Globus pallidus (tissue), 1 donor: ENCODE measurements around the gene FADS1.

ENCODE experiments used
- DNase-seq: peaks from one replicate; pipeline ENCODE4 v3.0.0-alpha.2; 2015; ENCODE audit warnings: low spot score

Gene FADS1

DNA sequence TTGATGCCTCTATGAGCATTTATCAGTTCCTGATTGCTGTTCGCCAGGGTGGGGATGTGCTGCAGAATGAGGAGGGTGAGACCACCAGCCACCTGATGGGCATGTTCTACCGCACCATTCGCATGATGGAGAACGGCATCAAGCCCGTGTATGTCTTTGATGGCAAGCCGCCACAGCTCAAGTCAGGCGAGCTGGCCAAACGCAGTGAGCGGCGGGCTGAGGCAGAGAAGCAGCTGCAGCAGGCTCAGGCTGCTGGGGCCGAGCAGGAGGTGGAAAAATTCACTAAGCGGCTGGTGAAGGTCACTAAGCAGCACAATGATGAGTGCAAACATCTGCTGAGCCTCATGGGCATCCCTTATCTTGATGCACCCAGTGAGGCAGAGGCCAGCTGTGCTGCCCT lies 21.3 kb downstream of the FADS1 start:
- no peak for DNase-seq

DNA sequence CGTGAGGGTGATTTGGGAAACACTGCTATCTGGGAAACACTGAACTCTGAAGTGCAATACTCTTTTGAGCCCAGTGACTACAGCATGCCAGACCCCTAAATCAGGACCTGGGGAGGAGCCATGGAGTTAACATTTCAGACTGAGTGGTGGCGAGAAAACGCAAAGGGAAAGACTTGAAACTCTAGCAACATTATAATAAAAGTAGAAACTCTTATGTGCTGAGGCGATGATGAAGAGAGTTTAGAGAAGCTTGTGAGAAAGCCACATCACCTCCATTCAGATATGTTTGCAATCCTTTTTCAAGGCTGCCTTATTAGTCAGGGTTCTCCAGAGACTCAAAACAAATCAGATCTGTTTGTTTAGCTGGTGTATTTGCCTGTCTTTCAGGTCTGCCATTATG lies 22.2 kb downstream of the FADS1 start:
- DNase-seq = no peak

DNA sequence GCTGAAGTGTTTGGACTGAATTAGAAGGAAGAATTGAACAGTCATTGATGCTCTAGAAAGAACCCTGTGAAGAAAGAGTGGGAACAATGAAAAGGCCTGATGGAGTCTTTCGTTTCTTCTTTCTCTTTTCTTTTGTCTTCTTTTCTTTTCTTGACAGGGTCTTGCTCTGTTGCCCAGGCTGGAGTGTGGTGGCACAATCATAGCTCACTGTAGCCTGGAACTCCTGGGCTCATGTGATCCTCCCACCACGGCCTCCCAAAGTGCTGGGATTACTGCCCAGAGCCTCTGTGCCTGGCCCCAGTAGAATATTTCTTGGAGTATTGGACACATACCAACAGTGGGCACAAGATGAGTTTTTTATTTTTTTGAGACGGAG lies 23.0 kb downstream of the FADS1 start:
- DNase-seq = no peak

DNA sequence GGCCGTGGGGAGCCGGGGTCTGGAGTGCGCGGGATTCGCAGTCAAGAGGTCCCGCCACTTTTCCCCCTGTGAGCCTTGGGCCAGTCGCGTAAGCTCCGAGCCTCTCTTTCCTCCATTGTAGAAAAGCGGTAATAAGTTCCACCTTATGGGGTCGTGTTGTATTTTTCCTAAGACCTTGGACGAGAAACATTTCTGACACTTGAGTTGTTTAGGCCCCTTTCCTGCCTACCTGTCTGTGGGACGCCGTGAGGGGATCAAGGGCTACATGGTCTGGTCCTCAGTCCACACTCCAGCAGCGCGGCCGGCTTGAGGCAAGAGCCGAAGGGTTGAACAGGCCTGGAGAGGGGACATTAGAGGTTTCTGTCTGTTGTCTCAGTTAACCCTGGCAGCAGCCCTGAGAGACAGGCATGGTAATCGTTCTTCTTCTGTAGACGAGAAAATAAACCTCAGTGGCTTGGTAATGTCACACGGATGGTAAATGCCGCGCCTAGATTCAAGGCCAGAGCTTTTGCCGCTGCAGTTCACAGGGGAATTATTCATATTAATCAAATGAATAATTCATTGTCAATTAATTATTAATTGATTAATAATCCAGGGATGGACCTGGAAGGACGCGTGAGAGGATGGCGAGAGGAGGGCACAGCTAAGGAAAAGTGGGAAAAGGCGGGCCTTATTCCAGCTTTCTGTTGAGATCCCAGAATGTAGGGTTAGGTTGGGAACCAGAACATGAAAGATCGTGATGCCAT lies 23.5 kb downstream of the FADS1 start:
- DNase-seq = no peak

DNA sequence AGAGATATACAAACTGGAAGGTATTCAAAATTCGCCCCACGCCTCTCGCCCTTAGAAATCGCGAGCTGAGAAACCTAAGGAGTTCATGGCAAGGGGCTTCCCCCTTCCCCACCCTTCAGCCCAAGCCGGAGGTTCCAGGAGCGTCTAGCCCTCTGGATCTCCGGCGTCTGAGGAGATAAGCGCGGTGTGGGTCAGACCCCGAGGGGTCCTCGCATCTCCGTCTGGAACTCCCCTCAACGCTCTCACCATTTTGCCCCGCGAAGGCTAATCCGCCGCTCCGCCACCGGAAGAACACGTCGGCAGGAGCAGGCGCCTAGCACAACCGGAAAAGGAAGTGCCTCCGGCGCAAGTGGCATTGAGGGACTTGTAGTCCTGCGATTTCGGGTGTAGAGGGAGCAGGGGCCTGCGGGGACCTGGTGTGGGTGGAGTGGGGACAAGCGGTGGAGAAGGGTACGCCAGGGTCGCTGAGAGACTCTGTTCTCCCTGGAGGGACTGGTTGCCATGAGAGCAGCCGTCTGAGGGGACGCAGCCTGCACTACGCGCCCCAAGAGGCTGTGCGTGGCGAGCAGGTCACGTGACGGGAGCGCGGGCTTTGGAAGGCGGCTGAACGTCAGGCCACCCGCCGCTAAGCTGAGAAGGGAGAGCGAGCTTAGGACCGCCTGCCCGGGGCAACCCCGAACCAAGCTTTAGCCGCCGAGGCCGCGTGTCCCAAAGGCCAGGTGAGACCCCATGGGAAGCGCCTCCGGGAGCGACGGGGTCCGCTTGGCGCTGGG lies 24.3 kb downstream of the FADS1 start, which contains the start of the genes FEN1 and TMEM258:
FEN1 (plus strand) TSS at position 602 of the 773 bp plus-strand sequence. CDS start 2,451 bp downstream, outside the sequence.
TMEM258 (minus strand) TSS at position 290 of the 773 bp plus-strand sequence; CDS start at position 249, 41 bp downstream.
- peak; percentile 95 for DNase-seq

DNA sequence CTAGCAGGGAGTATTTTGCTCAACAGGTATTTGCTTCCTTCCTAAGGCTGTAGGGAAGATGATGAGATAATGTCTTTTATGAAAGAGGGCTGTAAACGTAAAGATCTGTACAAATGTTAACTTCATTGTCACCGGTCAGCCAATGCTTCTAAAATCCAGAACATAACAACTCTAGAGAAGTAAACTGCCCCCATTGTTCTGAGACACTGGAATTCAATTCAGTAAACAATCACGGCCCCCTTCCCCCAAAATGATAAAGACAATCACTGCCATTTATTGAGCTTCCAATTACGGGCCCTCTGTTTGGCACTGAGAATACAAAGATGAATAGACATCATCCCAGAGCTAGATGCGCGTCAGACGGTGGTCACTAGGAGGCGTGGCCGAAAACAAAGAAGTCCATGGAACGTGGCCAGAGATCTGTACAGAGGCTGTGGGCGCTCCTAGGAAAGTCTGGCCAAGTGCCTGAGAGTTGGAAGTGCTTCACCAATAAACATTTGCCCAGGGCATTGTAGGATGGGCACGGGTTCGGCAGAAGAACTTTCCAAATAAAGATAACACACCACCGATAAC lies 25.0 kb downstream of the FADS1 start:
- DNase-seq = peak; percentile 97

DNA sequence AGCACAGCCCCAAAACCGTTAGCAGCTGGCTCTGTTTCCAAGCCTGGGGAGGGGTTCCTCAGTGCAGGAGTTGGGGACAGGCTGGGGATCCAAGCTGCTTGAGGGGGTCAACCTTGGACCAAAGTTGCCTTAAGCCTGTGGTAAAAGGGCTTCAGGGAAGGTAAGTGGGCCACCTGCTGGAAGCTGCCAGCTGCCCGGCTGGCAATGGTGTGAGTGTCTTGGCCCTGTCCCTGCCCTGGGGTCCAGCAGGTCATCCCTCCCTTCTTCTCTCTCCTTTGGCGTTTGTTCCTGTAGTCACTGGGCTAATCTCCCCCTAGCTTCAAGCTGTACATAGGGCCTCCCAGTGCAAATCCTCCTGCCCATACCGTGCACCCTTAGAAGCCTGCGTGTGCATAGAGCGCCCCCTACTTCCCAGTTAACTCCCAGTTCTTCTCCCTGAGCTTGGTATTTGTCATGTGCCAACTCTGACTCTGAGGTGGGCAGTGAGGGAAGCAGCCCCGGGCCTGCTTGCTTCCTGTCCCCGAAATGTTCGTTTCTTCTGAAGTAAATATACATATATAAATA lies 28.8 kb downstream of the FADS1 start:
- DNase-seq = peak; percentile 91

DNA sequence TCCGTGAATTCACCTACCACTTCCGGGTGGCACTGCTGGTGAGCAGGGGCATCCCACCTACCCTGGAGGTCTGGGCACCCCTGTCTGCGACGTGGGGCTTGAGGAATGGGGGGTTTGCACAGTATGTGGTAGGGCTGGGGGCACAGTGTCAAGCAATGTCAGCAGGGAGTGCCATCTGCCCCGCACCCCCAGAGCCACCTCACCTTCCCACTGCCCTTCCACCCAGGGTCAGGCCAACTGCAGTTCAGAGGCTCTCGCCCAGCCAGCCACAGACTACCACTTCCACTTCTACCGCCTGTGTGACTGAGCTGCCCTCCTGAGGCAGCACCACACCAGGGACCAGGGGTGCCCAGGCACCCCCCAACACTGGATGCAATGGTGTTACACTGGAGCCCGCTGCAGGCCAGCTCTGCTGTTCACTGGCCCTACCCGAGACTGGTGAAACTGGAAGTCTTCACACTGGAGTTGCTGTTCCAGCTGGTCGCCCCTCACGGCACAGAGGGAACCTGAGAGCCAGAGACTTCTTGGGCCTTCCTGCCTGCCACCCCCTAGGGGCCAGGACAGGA lies 30.9 kb downstream of the FADS1 start:
- no peak for DNase-seq

DNA sequence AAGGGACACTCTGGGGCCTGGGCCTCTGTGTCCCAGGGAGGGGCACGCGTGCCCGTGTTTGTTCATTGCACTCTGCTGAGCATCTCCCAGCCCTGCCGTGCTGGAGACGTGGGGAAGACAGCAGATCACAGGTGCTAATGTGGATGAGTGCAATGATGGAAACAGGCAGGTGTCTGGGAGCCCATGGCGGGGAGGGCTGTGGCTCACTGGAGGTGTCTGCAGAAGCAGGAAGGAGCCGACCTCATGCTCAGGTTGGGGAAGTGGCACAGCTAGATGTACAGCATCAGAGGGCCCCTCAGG lies 32.3 kb downstream of the FADS1 start:
- no peak for DNase-seq

DNA sequence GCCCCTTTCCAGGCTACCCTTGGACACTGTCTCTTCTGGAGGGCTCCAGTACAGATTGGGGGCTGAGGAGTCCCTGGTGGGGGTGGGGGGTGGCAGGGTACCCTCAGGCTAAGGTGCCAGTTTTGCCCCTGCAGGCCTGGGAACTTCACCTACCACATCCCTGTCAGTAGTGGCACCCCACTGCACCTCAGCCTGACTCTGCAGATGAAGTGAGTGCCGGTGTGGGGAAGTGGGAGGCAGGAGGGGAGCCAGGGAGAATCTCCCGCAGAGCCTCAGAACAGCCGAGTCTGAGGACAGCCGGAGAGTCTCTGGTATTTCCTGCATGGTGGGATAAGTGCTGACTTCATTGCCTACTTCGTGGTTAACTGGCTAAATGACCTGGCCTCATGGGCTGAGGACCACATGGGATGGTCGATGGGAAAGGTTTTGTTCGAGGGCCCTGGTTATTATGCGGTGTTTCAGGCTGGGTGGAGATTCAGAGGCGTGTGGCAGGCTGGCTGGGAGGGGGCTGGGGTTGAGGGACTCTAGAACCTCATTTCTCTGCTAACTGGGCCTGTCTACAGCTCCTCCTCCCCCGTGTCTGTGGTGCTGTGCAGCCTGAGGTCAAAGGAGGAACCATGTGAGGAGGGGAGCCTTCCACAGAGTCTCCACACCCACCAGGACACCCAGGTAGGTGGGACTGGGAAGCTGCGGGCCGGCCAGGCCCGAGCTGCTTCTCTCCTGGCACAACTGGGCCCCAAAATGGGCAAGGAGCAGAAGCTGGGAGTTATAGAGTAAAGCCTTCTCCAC lies 32.9 kb downstream of the FADS1 start:
- no peak for DNase-seq

DNA sequence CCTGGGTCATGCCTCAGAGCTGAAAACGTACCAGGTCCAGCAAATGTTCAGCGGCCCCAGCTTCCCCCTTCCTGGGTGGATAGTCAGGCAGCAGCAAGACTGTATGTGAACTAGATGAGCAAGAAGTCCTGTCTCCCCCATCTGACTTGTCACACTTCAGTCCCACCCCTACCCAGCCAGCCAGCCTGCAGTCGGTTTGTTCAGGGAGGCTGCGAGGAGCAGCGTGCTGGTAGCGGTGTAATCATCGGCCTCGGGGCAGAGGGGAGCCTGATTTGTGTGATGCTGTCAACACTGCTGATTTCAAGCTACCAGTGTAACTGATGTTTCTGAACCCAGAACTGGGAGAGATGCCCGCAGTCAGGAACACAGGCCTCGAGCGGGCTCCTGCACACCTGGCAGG lies 34.0 kb downstream of the FADS1 start:
- DNase-seq = no peak

DNA sequence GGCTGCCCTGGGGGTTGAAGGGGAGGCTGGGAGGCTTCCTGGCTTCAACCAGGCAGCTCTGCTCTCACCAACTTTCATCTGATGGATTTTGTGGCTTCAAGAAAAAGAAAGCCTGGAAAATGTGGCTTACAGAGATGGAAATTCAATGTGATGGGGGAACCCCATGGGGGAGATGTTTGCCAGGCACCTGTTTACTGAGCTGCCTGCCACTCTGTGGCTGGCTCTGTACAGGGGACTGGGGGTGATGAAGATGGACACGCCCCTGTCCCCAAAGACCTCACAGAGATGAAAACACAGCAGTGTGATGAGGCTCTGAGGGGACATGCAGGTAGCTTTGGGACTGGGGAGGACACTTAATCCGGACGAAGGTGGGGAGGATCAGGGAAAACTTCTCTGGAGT lies 34.5 kb downstream of the FADS1 start:
- no peak for DNase-seq

DNA sequence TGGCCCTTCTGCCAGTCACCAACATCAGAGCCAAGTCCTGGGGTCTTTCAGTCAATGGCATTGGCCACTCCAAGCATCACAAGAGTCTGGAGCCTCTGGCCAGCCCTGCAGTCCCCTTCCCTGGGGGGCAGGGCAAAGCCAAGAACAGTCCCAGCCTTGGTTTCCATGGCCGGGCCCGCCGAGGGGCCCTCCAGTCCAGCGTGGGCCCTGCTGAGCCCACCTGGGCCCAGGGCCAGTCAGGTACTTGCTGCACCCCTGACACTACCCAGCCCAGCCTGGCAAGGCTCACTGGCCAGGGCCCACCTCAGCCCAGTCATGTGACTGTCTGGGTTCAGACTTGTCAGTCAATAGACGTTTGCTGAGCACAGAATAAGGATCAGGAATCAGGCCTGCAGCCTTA lies 35.2 kb downstream of the FADS1 start:
- DNase-seq = no peak

DNA sequence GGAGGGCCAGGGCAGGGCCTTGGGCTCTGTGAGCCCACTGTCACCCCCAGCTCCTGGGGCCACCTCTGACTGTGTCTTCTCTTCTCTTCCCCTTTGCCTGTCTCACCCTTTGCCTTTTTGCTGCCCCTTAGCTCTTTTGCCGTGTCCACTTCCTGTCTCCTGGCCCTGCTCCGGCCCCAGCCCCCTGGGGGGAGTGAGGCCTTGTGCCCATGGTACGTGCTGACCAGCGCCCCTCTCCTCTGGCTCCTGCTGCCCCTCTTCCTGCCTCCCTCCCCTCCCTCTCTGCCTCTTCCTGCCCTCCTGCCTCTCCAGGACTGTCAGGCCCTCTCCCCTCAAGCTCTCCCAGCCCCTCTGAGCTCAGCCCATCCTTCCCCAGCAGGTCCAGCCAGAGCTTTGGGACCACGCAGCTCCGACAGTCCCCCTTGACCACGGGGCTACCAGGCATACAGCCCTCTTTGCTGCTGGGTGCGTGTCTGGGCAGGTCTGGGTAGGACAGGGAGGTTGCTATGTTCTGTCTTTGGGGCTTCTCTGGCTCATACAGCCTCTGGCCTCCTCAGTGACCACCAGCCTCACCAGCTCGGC lies 36.1 kb downstream of the FADS1 start:
- DNase-seq = no peak

DNA sequence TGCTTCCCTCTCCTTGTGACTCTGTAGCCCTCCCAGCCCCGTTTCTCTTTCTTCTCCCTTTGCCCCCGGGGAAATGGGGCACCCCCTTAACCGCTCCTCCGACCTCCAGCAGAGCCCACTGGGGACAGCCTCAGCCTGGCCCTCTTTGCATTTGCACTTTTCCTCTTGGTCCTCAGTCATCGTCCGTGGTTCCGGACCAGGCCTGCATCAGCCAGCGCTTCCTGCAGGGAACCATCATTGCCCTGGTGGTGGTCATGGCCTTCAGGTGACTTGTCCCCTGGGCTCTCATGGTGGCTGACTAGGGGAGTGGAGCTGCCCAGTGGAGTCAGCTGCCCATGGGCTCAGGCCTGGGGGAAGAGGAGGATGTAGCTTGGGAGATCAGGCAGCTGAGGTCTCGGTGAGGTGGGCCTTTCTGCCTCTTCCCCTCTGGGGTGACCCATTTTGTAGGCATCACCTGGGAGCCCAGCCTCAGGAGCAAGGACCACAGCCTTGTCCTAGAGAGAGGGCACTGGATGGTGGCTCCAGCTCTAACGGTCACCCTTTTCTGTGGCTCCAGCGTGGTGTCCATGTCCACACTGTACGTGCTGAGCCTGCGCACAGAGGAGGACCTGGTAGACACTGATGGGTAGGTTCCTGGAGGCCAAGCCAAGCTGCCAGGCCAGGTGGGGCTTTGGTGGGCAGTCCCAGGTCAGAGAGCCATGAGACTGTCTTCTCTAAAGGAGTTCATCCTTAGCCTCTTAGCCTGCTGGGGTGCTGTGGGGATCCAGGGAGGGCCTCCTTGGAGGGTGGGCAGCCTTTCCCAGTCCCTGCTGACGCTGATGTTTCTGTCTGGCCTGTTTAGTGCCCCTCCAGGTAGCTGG lies 36.9 kb downstream of the FADS1 start:
- DNase-seq = no peak

DNA sequence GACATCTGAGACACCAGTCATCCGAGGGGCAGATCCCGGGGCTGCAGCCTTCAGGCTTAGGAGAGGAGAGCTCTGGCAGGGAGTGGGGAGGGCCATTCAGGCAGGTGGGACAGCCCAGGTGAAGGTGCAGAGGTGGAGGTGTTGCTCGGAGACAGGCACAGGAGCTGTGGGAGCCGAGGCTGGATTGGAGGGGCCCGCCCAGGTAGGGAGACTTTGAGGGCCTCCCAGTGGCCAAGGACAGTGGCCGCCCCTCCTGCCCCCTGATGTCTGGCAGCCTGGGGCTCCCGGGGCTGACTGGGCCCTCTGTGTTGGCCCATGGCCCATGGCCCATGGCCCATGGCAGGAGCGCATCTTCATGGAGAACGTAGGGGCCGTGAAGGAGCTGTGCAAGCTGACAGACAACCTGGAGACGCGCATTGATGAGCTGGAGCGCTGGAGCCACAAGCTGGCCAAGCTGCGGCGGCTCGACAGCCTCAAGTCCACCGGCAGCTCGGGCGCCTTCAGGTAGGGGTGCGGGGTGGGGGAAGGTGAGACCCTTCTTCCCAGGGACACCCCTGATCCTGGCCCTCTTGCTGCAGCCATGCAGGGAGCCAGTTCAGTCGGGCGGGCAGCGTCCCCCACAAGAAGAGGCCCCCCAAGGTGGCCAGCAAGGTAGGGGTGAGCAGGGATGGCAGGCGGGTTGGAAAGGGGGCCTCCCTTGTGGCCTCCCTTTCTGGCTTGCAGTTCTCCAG lies 37.7 kb downstream of the FADS1 start:
- no peak for DNase-seq

DNA sequence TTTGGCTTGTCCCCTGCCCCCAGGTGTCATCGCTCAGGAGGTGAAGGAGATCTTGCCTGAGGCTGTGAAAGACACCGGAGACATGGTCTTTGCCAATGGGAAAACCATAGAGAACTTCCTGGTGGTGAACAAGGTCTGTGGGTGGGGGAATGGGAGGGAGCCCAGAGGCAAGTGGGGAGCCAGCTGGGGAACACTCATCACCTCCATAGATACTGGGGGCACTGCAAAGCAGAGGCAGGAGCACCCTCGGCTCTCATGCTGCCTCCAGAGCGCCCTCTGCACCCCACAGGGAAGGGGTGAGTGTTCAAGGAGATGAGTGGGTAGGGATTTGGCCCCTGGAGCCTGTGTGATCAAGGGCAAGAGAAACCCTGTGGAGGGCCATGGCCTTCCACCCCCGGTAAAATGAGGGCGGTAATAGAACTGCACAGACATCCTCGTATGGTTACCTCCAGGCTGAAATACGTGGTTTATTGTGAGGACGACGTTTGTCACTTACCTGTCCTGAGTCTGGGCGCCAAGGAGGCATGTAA lies 38.4 kb downstream of the FADS1 start:
- no peak for DNase-seq

DNA sequence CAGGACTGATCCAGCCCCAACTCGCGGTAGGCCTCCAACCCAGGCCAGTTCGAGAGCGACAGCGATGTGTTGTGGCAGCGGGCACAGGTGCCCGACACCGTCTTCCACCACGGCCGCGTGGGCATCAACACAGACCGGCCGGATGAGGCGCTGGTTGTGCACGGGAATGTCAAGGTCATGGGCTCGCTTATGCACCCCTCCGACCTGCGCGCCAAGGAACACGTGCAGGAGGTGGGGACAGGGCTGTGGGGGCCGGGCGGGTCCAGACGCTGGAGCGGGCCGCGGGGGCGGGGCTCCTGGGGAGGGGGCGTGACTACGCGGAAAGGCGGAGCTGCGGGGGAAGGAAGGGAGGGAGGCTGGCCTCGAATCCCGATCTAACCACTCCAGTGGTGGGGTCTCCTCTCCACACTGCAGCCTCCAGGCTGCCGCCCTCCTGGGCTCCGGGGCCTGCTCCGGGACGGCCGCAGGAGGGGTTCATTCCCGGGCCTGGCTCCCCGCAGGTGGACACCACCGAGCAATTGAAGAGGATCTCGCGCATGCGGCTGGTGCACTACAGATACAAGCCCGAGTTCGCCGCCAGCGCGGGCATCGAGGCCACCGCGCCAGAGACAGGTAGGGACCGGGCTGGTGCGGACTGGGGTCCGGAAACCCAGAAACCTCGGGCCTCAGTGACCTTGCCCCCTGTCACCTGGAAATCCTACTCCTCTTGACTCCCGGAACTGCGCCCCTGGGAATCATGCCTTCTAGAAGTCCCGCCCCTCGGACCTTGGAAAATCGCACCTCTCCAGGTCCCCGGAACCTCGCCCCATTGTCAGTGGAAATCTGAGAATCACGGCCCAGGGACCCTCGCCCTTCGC lies 39.3 kb downstream of the FADS1 start:
- no peak for DNase-seq
